Kidney epithelial cell (primary cell): ENCODE measurements around the gene OBSCN. TPM values are rescaled to one million over a fixed set of nuclear protein-coding genes. Genes with fewer than 3 reads are reported as not detected.
"Not testable (repeated sequence)": the region's sequence is repeated elsewhere in the genome, so short reads cannot be mapped to it uniquely, and the experiment has no call there.

Experiments
- DNase-seq: peaks from one replicate; pipeline ENCODE4 v3.0.0-alpha.2; 2010; ENCODE audit warnings: low read depth
- H3K27me3 ChIP-seq: 2 replicates; pipeline ENCODE4 v1.6.0; 2011; ENCODE audit warnings: low read length; ENCODE audit not compliant: control insufficient read depth, insufficient read depth
- H3K36me3 ChIP-seq: 2 replicates; pipeline ENCODE4 v1.5.1; 2011; ENCODE audit warnings: low read length; ENCODE audit not compliant: control insufficient read depth, insufficient read depth
- H3K4me3 ChIP-seq: 2 replicates; pipeline ENCODE4 v1.5.1; 2011; ENCODE audit warnings: low read depth, mild to moderate bottlenecking, control low read depth, low read length
- CTCF ChIP-seq: IDR thresholded peaks from 2 replicates; pipeline ENCODE4 v1.5.1; 2011; ENCODE audit warnings: mild to moderate bottlenecking, moderate library complexity, low read length, control low read depth, inconsistent platforms; ENCODE audit not compliant: insufficient read depth, poor library complexity, severe bottlenecking
- total RNA-seq: library from RNA; depleted of rRNA; stranded (reverse); fragments of >200 nt; gene quantifications from 2 replicates; pipeline ENCODE4 v1.2.3, GENCODE V29; 2015

The OBSCN gene
- total RNA-seq, 1 donor from 2014 or later, result 13.5 TPM

DNA sequence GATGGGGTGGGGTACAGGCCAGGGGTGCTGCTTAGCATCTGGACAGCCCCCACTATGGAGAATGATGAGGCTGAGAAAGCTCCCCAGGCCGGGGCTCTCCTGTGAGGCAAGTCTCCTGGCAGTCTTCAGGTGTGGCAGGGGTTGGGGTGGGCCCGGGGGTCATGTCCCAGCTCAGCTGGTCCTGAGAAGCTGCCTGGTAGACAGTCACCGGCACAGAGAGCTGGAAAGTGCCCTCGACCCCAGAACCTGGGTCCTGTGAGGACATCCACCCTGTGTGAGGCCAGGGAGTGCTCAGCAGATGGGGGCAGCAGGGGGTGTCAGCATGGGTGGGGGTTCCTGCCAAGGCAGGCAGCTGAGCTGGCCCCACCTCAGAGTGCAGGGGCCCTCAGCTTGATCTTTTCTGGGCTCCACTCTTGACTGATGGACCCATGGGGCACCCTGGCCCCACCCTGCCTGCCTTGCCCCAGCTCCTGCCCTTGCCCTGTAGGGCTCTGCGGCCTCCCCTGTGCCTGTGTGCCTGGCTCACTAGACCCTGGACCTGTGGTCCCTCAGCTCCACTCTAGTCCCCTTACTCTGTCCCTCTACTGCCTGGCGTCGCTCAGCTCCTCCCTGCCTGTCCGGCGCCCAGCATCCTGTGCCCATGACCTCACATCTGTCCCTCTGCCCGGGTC lies 36.5 kb upstream of the OBSCN start:
- TF ChIP-seq CTCF, result no peak

GRCh38 chr1:228172591-228173527 lies 35.0 kb upstream of the OBSCN start:
- H3K36me3 ChIP-seq, result no peaks in the 10 kb centered on the region
- H3K4me3 ChIP-seq, result no peak overlapping the region
- DNase-seq, result no peak
- TF ChIP-seq CTCF, result no peak
- H3K27me3 ChIP-seq, result no peaks in the 10 kb centered on the region

More for the DNA sequence above, 36.5 kb upstream of the OBSCN start:
- Histone ChIP-seq H3K36me3 (no peaks in the 10 kb centered on the region), H3K4me3 (no peak overlapping the region), H3K27me3 (no peaks in the 10 kb centered on the region)
- DNase-seq, result no peak

- not testable (repeated sequence) for H3K36me3 ChIP-seq, H3K4me3 ChIP-seq, DNase-seq
Observed at GRCh38 chr1:228173528-228174481, 34.0 kb upstream of the OBSCN start.

GRCh38 chr1:228174482-228175315 lies 33.1 kb upstream of the OBSCN start:
- Histone ChIP-seq H3K4me3 (no peak overlapping the region), H3K36me3 (no peaks in the 10 kb centered on the region), H3K27me3 (no peaks in the 10 kb centered on the region)
- no peak for TF ChIP-seq CTCF
- DNase-seq, result no peak

More at GRCh38 chr1:228173528-228174481, 34.0 kb upstream of the OBSCN start:
- H3K27me3 ChIP-seq, result not testable (repeated sequence)

DNA sequence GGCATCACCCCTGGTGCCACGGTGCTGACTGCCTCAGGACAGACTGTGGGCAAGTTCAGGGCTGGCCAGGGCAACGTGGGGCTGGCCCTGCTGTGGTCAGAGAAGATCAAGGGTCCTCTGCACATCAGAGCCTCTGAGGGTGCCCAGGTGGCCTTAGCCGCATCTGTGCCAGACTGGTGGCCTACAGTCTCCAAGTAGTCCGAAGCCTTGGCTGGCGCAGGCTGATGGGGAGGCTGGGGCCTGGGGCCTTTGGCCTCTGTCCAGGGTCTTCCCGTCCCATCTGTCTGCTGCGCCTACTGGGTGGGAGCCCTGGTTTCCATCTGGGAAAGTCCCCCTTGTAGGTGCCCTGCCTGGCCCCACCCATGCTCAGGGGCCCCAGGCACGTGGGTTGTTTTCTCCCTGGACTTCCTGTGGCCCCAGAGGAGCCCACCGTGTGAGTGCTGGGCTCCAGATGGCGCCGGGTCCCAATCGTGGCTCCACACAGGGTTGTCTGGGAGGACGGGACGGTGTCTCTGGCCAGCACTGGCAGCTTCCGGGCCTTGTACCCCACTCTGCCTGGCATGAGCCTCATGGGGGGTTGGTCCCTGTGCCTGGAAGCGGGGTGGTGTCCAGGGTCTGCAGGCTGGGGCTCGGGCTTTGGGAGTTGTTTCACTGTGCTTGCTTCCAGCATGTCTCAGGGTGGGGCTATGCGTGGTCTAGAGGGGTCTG lies 32.4 kb upstream of the OBSCN start:
- H3K36me3 ChIP-seq, result no peaks in the 10 kb centered on the region
- no peak overlapping the region for H3K4me3 ChIP-seq
- no peak for TF ChIP-seq CTCF
- H3K27me3 ChIP-seq, result no peaks in the 10 kb centered on the region
- no peak for DNase-seq
